ENCODE measurements around the gene UGT2A2. TPM values are rescaled to one million over a fixed set of nuclear protein-coding genes. Genes with fewer than 3 reads are reported as not detected.
A peak's percentile ranks its signal among the peaks of the same experiment; 100 is the strongest.
"Not testable (repeated sequence)": the region's sequence is repeated elsewhere in the genome, so short reads cannot be mapped to it uniquely, and the experiment has no call there.

UGT2A2 gene
- total RNA-seq (not detected), total RNA-seq (0 to 0.05 (median 0) reads per million in 172 experiments)
- not detected for polyA plus RNA-seq (2013, experiment 1 of 2)
- polyA plus RNA-seq (2013, experiment 2 of 2), result 0.03 TPM

- no peak within 1 kb of the TSS for H3K4me3 ChIP-seq (ENCODE audit: low read length)
- intact Hi-C loops (cut with DNase I, micrococcal nuclease), result no loop called here
- TF ChIP-seq CTCF (IDR thresholded peaks at IDR 0.05), result no peak
- no peaks in the 10 kb centered on the region for H3K9me3 ChIP-seq (ENCODE audit: control insufficient read depth in 1 of 2, insufficient read depth in 1 of 2, low read length in 2 of 2)
- no peaks in the 10 kb centered on the region for H3K4me1 ChIP-seq (ENCODE audit: insufficient read depth, low read length)
- no peak within 1 kb of the TSS for H3K27ac ChIP-seq (ENCODE audit: low read depth in 1 of 2, low read length in 2 of 2)
- POLR2A ChIA-PET, result no interaction called here
- Mint-ChIP-seq H3K4me1 (ENCODE audit: low read depth) (no peaks in the 10 kb centered on the region), H3K27me3 (no peaks in the 10 kb centered on the region), H3K27ac (no peak within 1 kb of the TSS), H3K36me3 (ENCODE audit: low read depth) (no peaks in the 10 kb centered on the region), H3K9me3 (no peaks in the 10 kb centered on the region), H3K4me3 (no peak within 1 kb of the TSS)
- no peak for ATAC-seq (ENCODE audit: poor library complexity)
- no peak for DNase-seq
- CTCF ChIA-PET, result no interaction called here
- no peaks in the 10 kb centered on the region for H3K27me3 ChIP-seq (ENCODE audit: control insufficient read depth in 1 of 2, insufficient read depth in 2 of 2, low read length in 2 of 2)
- H3K36me3 ChIP-seq (ENCODE audit: insufficient read depth, low read length), result no peaks in the 10 kb centered on the region
These were observed at the start of gene UGT2A2 for GRCh38 chr4:69639542-69639941. UGT2A2 (minus strand) TSS chr4:69639642; CDS start chr4:69639640, 2 bp downstream.

- no peak overlapping the region for H3K27ac Mint-ChIP-seq
- Histone ChIP-seq H3K4me3 (ENCODE audit: low read length) (no peak overlapping the region), H3K36me3 (ENCODE audit: insufficient read depth, low read length) (no peaks in the 10 kb centered on the region), H3K4me1 (ENCODE audit: insufficient read depth, low read length) (no peaks in the 10 kb centered on the region), H3K27me3 (ENCODE audit: control insufficient read depth in 1 of 2, insufficient read depth in 2 of 2, low read length in 2 of 2) (no peaks in the 10 kb centered on the region), H3K27ac (ENCODE audit: low read depth in 1 of 2, low read length in 2 of 2) (no peak overlapping the region), H3K9me3 (ENCODE audit: control insufficient read depth in 1 of 2, insufficient read depth in 1 of 2, low read length in 2 of 2) (no peaks in the 10 kb centered on the region)
- H3K4me3 Mint-ChIP-seq, result no peak overlapping the region
- ChIA-PET CTCF (no interaction called here), POLR2A (interaction anchor here (0.6 kb wide), 2 partner anchors 1029 to 1586 kb away, joined by 3 read pairs; no protein-coding TSS in a partner anchor)
- TF ChIP-seq CTCF (IDR thresholded peaks at IDR 0.05), result no peak
- no peaks in the 10 kb centered on the region for H3K27me3 Mint-ChIP-seq
- no peaks in the 10 kb centered on the region for H3K9me3 Mint-ChIP-seq
- H3K36me3 Mint-ChIP-seq (ENCODE audit: low read depth), result no peaks in the 10 kb centered on the region
- peaks cover 4% of the 10 kb centered on the region for H3K4me1 Mint-ChIP-seq (ENCODE audit: low read depth)
- no peak for DNase-seq
- intact Hi-C loops (cut with DNase I, micrococcal nuclease), result loop anchor here (5.0 kb wide), 2 partner anchors 497 to 822 kb away; no protein-coding TSS in a partner anchor
- no peak for ATAC-seq (ENCODE audit: poor library complexity)
These were observed 45.4 kb upstream of the UGT2A2 start for GRCh38 chr4:69684804-69685203.

- Histone ChIP-seq H3K4me1 (ENCODE audit: insufficient read depth, low read length) (no peaks in the 10 kb centered on the region), H3K27me3 (ENCODE audit: control insufficient read depth in 1 of 2, insufficient read depth in 2 of 2, low read length in 2 of 2) (no peaks in the 10 kb centered on the region), H3K36me3 (ENCODE audit: insufficient read depth, low read length) (no peaks in the 10 kb centered on the region), H3K9me3 (ENCODE audit: control insufficient read depth in 1 of 2, insufficient read depth in 1 of 2, low read length in 2 of 2) (no peaks in the 10 kb centered on the region), H3K4me3 (ENCODE audit: low read length) (no peak overlapping the region), H3K27ac (ENCODE audit: low read depth in 1 of 2, low read length in 2 of 2) (no peak overlapping the region)
- ATAC-seq (ENCODE audit: poor library complexity), result no peak
- H3K9me3 Mint-ChIP-seq, result no peaks in the 10 kb centered on the region
- no peaks in the 10 kb centered on the region for H3K4me1 Mint-ChIP-seq (ENCODE audit: low read depth)
- no peaks in the 10 kb centered on the region for H3K36me3 Mint-ChIP-seq (ENCODE audit: low read depth)
- no peak for DNase-seq
- ChIA-PET POLR2A (no interaction called here), CTCF (no interaction called here)
- H3K4me3 Mint-ChIP-seq, result no peak overlapping the region
- intact Hi-C loops (cut with DNase I, micrococcal nuclease), result no loop called here
- H3K27ac Mint-ChIP-seq, result no peak overlapping the region
- TF ChIP-seq CTCF (IDR thresholded peaks at IDR 0.05), result no peak
- peaks cover 6% of the 10 kb centered on the region for H3K27me3 Mint-ChIP-seq
These were observed 29.2 kb upstream of the UGT2A2 start for GRCh38 chr4:69668680-69669079.

- H3K27me3 Mint-ChIP-seq; CTCF ChIA-PET; H3K36me3 ChIP-seq (ENCODE audit: insufficient read depth, low read length); H3K36me3 Mint-ChIP-seq (ENCODE audit: low read depth); H3K27me3 ChIP-seq (ENCODE audit: control insufficient read depth in 1 of 2, insufficient read depth in 2 of 2, low read length in 2 of 2); H3K4me3 ChIP-seq (ENCODE audit: low read length); H3K9me3 Mint-ChIP-seq; H3K4me3 Mint-ChIP-seq; H3K27ac ChIP-seq (ENCODE audit: low read depth in 1 of 2, low read length in 2 of 2); intact Hi-C loops (cut with DNase I, micrococcal nuclease); POLR2A ChIA-PET; DNase-seq; ATAC-seq (ENCODE audit: poor library complexity); H3K9me3 ChIP-seq (ENCODE audit: control insufficient read depth in 1 of 2, insufficient read depth in 1 of 2, low read length in 2 of 2); H3K27ac Mint-ChIP-seq; H3K4me1 ChIP-seq (ENCODE audit: insufficient read depth, low read length): not testable (repeated sequence)
- peaks cover 14% of the 10 kb centered on the region for H3K4me1 Mint-ChIP-seq (ENCODE audit: low read depth)
These were observed 24.6 kb upstream of the UGT2A2 start for GRCh38 chr4:69664009-69664408.

- H3K27me3 ChIP-seq (ENCODE audit: control insufficient read depth in 1 of 2, insufficient read depth in 2 of 2, low read length in 2 of 2); H3K4me3 Mint-ChIP-seq; H3K4me3 ChIP-seq (ENCODE audit: low read length); H3K4me1 ChIP-seq (ENCODE audit: insufficient read depth, low read length); H3K27ac Mint-ChIP-seq; CTCF ChIA-PET; intact Hi-C loops (cut with DNase I, micrococcal nuclease); H3K27ac ChIP-seq (ENCODE audit: low read depth in 1 of 2, low read length in 2 of 2); H3K27me3 Mint-ChIP-seq; H3K36me3 ChIP-seq (ENCODE audit: insufficient read depth, low read length); H3K36me3 Mint-ChIP-seq (ENCODE audit: low read depth); H3K9me3 Mint-ChIP-seq: not testable (repeated sequence)
- POLR2A ChIA-PET, result interaction anchor here (0.6 to 1.3 kb wide), 2 partner anchors 99 to 161 kb away, joined by 4 to 5 read pairs; partner anchors contain the start of gene SULT1B1
- H3K9me3 ChIP-seq (ENCODE audit: control insufficient read depth in 1 of 2, insufficient read depth in 1 of 2, low read length in 2 of 2), result peaks cover 0 to 11% of the 10 kb centered on the region in 2 experiments
- peak in 11 of 14 experiments; percentile 5 to 49 (median 34) for DNase-seq
- peaks cover 14% of the 10 kb centered on the region for H3K4me1 Mint-ChIP-seq (ENCODE audit: low read depth)
- ATAC-seq (ENCODE audit: poor library complexity), result peak; percentile 34
These were observed 21.8 kb upstream of the UGT2A2 start for GRCh38 chr4:69661130-69661803.
